ENCODE measurements around the gene SSBP3. TPM values are rescaled to one million over a fixed set of nuclear protein-coding genes. Genes with fewer than 3 reads are reported as not detected.

The SSBP3 gene
- total RNA-seq, 1 donor from 2014 or later = 70.7 TPM

DNA sequence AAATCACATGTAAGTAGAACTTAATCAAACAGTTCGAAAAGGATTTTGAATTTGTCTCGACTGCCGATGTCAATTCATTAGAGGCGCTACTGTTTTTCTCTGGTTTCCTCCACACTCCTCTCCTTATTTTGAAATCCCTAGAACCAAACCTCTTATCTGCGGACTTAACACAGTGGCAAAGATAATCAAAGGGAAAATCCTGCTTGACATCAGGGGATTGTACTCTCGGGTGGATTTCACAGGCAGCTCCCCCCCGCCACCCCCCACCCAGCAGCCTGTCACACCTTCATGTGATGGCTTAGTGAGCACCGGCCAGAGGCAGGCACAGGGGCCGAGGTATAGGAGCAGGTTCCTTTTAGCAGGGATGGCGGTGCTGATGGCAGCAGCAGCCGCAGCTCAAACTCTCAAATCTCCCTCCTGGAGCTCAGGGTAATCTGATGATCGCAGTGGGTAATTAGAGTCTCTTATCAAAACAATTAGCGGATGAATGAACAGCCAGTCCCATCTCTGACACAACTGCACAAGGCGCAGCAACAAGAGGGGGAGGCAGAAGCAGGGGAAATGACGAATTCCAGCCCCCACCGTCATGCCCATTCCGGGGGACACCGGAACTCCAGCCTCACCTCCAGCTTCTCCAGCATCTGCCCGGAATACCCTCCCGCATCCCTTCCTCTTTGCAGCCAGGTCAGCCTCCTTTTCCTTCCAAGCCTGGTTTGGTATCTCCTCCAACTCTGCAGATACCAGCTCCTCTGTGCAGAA is 80.3 kb downstream of the SSBP3 start:
- no peaks in the 10 kb centered on the region for H3K36me3 ChIP-seq
- intact Hi-C loops (cut with DNase I) = loop anchor here (5.0 to 10.0 kb wide), 2 partner anchors 54 to 79 kb away; partner anchors contain the start of gene SSBP3
- no peaks in the 10 kb centered on the region for H3K9me3 ChIP-seq
- H3K27me3 ChIP-seq = no peaks in the 10 kb centered on the region
- peaks cover 100% of the 10 kb centered on the region for H3K4me1 ChIP-seq
- DNase-seq (ENCODE audit: extremely low spot score in 2 of 2) = no peak
- no peak overlapping the region for H3K4me3 ChIP-seq
- peak overlapping the region; percentile 74 for H3K27ac ChIP-seq
- TF ChIP-seq POLR2A (IDR thresholded peaks at IDR 0.05) = no peak
- TF ChIP-seq POLR2AphosphoS5 (IDR thresholded peaks at IDR 0.05; ENCODE audit: insufficient read depth in 1 of 2, low read depth in 1 of 2) = peak in 1 of 2 donors; percentile 10

GRCh38 chr1:54325284-54325683 is 80.9 kb downstream of the SSBP3 start:
- intact Hi-C loops (cut with DNase I) = loop anchor here (5.0 to 10.0 kb wide), 2 partner anchors 53 to 80 kb away; partner anchors contain the start of gene SSBP3
- peak overlapping the region; percentile 74 for H3K27ac ChIP-seq
- DNase-seq (ENCODE audit: extremely low spot score in 2 of 2) = no peak
- no peaks in the 10 kb centered on the region for H3K9me3 ChIP-seq
- H3K36me3 ChIP-seq = no peaks in the 10 kb centered on the region
- TF ChIP-seq, protein P1, sequence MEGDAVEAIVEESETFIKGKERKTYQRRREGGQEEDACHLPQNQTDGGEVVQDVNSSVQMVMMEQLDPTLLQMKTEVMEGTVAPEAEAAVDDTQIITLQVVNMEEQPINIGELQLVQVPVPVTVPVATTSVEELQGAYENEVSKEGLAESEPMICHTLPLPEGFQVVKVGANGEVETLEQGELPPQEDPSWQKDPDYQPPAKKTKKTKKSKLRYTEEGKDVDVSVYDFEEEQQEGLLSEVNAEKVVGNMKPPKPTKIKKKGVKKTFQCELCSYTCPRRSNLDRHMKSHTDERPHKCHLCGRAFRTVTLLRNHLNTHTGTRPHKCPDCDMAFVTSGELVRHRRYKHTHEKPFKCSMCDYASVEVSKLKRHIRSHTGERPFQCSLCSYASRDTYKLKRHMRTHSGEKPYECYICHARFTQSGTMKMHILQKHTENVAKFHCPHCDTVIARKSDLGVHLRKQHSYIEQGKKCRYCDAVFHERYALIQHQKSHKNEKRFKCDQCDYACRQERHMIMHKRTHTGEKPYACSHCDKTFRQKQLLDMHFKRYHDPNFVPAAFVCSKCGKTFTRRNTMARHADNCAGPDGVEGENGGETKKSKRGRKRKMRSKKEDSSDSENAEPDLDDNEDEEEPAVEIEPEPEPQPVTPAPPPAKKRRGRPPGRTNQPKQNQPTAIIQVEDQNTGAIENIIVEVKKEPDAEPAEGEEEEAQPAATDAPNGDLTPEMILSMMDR (IDR thresholded peaks at IDR 0.05) = no peak
- TF ChIP-seq POLR2AphosphoS5 (IDR thresholded peaks at IDR 0.05; ENCODE audit: insufficient read depth in 1 of 2, low read depth in 1 of 2) = no peak
- TF ChIP-seq POLR2A (IDR thresholded peaks at IDR 0.05) = no peak
- H3K4me3 ChIP-seq = no peak overlapping the region
- H3K27me3 ChIP-seq = no peaks in the 10 kb centered on the region
- H3K4me1 ChIP-seq = peaks cover 98% of the 10 kb centered on the region

DNA sequence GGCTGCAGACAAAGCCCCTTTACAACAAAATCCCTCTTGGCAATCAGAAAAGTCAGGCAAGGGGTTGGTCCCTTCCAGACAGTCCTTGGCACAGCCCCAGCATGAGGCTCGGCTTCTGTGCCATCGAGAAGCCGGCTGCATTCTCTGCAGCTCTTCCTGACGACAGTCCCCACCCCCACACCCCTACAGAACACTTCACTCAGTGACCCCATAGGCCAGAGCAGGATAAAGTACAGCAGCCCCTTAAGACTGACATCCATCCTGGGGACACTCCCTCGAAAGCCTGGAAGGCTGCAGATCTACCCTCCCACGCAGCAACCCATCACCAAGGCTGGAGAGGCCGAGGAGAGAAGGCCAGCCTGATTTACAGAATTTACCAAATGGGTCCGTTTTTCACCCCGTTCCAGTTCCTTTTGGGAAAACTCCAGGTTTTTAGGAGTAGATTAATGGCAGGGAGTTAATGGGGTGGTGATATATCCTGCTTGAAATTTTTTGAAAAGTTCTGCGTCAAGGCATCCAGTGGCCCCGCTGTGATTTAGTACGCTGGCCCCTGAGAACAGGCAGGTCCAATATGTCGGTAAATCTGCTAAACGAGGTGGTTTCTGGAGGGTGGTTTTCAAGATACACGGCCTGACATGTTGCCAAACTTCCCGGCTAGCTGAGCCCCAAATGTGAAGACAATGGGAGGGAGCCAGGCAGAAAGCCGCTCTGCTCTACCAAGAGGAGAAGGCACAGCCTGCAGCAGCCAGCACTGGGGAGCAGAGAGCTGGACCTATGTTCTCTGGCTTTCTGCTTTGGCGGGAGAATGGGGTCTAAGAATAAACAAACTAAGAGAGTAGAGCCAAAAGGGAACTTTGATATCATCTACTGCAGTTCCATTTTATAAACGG is 81.7 kb downstream of the SSBP3 start:
- Histone ChIP-seq H3K9me3 (no peaks in the 10 kb centered on the region), H3K27ac (peak overlapping the region; percentile 74), H3K4me1 (peaks cover 93% of the 10 kb centered on the region), H3K36me3 (no peaks in the 10 kb centered on the region), H3K27me3 (no peaks in the 10 kb centered on the region), H3K4me3 (peak overlapping the region in 1 of 2 donors; percentile 27)
- intact Hi-C loops (cut with DNase I) = loop anchor here (5.0 to 10.0 kb wide), 2 partner anchors 52 to 80 kb away; partner anchors contain the start of gene SSBP3
- DNase-seq (ENCODE audit: extremely low spot score in 2 of 2) = no peak
- TF ChIP-seq POLR2AphosphoS5 (IDR thresholded peaks at IDR 0.05; ENCODE audit: insufficient read depth in 1 of 2, low read depth in 1 of 2) = no peak
- TF ChIP-seq POLR2A (IDR thresholded peaks at IDR 0.05) = no peak
- TF ChIP-seq, protein P1 (IDR thresholded peaks at IDR 0.05) = no peak

DNA sequence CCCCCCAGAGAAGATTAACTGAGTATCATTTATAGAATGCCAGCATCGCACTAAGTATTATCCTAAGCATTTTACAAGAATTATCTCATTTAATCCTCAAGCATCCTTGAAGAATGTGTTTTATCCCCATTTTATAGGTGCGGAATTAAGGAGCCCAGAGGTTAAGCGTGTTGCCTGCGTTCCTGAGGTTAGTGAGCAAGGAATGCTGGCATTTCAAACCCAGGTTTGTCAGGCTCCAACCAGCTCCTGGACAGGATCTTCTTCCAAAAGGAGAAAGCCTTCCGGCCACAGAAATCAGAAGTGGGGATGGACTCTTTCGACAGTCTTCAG is 82.3 kb downstream of the SSBP3 start:
- H3K9me3 ChIP-seq = no peaks in the 10 kb centered on the region
- H3K4me1 ChIP-seq = peaks cover 92% of the 10 kb centered on the region
- no peak for DNase-seq (ENCODE audit: extremely low spot score in 2 of 2)
- intact Hi-C loops (cut with DNase I) = loop anchor here (10.0 kb wide), 1 partner anchor 81 kb away; the partner anchor contains the start of gene SSBP3
- peak overlapping the region in 1 of 2 donors; percentile 27 for H3K4me3 ChIP-seq
- H3K27ac ChIP-seq = peak overlapping the region; percentile 74
- no peaks in the 10 kb centered on the region for H3K27me3 ChIP-seq
- TF ChIP-seq, protein P1 (IDR thresholded peaks at IDR 0.05) = no peak
- TF ChIP-seq POLR2A (IDR thresholded peaks at IDR 0.05) (no peak), POLR2AphosphoS5 (IDR thresholded peaks at IDR 0.05; ENCODE audit: insufficient read depth in 1 of 2, low read depth in 1 of 2) (no peak)
- H3K36me3 ChIP-seq = no peaks in the 10 kb centered on the region

DNA sequence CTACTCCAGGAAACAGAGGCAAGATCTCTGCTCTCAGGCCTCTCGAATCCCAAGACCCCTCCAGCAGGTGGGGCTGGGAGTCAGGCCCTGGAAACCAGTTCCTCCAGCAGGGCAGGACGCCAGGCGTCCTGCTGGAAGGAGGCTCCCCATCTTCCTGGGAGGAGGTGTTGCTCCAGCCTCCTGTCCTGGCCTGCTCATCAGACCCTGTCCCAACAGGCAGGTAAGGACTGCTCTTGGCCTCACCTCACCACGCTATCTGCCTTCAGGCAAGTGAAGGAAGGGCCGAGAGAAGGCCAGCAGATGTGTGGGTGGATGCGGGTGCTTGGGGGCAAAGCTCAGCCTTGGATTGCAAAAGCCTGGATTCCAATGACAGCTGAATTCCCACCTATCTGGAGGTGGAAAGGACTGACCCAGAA is 82.9 kb downstream of the SSBP3 start:
- H3K27me3 ChIP-seq = no peaks in the 10 kb centered on the region
- intact Hi-C loops (cut with DNase I) = loop anchor here (10.0 kb wide), 1 partner anchor 81 kb away; the partner anchor contains the start of gene SSBP3
- no peaks in the 10 kb centered on the region for H3K36me3 ChIP-seq
- no peak overlapping the region for H3K4me3 ChIP-seq
- H3K9me3 ChIP-seq = no peaks in the 10 kb centered on the region
- H3K27ac ChIP-seq = peak overlapping the region; percentile 74
- peaks cover 92% of the 10 kb centered on the region for H3K4me1 ChIP-seq
- TF ChIP-seq, protein P1 (IDR thresholded peaks at IDR 0.05) = no peak
- no peak for TF ChIP-seq POLR2A (IDR thresholded peaks at IDR 0.05)
- TF ChIP-seq POLR2AphosphoS5 (IDR thresholded peaks at IDR 0.05; ENCODE audit: insufficient read depth in 1 of 2, low read depth in 1 of 2) = peak; percentile 16 to 45
- no peak for DNase-seq (ENCODE audit: extremely low spot score in 2 of 2)
